ENCODE results near the gene DECR2.
"Not testable (repeated sequence)": the region's sequence is repeated elsewhere in the genome, so short reads cannot be mapped to it uniquely, and the experiment has no call there.

The DECR2 gene, protein sequence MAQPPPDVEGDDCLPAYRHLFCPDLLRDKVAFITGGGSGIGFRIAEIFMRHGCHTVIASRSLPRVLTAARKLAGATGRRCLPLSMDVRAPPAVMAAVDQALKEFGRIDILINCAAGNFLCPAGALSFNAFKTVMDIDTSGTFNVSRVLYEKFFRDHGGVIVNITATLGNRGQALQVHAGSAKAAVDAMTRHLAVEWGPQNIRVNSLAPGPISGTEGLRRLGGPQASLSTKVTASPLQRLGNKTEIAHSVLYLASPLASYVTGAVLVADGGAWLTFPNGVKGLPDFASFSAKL

DNA sequence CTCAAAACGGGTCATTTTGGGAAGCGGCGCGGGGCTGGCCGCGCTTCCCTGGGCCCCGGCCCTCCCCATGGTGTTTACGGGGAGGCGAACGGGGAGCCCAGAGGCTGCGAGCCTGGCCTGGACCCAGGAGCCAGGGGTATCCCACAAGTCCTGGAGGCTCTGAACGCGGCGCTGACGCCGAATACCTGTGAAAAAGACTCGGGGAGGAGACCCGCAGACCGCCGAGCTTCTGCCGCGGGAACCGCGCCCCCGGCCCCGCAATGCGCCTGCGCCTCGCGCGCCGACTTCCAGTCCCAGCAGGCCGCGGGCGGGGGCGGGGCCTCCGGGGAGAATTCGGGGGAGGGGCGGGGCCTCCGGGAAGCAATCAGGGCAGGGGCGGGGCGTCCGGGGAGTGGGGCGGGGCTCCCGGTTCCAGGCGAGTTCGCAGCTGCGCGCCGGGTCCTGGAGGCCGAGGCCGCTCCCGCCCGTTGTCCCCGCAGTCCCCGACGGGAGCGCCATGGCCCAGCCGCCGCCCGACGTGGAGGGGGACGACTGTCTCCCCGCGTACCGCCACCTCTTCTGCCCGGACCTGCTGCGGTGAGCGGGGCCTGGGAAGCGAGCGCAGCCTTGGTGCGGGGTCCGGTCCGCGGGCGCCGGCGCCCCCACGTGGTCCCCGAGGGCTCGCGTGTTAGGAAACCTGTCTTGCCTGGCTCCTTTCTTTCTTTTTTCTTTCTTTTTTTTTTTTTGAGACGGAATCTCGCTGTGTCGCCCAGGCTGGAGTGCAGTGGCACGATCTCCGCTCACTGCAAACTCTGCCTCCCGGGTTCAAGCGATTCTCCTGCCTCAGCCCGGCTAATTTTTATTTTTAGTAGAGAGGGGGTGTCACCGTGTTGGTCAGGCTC is at the start of gene DECR2:
DECR2 (plus strand) TSS at position 418 of the 881 bp plus-strand sequence; CDS start at position 497, 79 bp downstream.
- DNase-seq: peak; percentile 91

DNA sequence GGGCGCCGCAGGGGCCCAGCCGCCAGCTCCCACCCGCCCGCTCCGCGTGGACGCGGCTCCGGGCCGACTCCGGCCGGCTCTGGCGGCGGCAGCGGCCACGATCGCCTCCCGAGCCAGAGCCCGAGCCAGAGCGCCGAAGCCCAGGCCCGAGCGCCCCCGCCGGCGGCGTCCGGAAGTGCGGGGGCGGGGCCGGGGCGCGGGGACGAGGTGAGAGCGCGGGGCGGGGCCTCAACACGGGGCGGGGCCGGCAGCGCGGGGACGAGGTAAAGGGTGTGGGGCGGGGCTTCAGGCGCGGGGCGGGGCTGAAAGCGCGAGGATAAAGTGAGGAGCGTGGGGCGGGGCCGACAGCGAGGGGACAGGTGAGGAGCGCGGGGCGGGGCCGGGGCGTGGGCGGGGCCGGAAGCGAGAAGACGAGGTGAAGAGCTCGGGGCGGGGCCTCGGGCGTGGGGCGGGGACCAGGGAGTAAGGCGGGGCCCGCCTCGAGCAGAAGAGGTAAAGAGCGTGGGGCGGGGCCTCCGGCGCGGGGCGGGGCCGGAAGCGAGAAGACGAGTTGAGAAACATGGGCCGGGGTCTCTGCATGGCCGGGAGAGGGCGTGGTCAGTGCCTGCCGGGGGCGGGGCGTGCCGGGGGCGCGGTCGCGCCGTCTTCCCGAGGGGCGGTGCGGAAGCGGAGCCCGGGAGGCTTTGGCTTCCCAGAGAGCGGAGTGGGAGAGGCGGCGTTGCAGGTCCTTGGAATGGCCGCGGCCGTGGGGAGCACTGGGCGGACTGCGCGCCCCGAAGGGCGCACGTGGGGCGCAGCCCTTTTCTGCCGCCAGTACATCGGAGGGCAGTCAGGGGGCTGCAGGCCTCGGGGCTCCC is 48.9 kb upstream of the DECR2 start, which contains the start of gene AXIN1:
AXIN1 (minus strand) TSS at position 177 of the 857 bp plus-strand sequence. CDS start 5,698 bp downstream, outside the sequence.
- peak; percentile 99 for DNase-seq

DNA sequence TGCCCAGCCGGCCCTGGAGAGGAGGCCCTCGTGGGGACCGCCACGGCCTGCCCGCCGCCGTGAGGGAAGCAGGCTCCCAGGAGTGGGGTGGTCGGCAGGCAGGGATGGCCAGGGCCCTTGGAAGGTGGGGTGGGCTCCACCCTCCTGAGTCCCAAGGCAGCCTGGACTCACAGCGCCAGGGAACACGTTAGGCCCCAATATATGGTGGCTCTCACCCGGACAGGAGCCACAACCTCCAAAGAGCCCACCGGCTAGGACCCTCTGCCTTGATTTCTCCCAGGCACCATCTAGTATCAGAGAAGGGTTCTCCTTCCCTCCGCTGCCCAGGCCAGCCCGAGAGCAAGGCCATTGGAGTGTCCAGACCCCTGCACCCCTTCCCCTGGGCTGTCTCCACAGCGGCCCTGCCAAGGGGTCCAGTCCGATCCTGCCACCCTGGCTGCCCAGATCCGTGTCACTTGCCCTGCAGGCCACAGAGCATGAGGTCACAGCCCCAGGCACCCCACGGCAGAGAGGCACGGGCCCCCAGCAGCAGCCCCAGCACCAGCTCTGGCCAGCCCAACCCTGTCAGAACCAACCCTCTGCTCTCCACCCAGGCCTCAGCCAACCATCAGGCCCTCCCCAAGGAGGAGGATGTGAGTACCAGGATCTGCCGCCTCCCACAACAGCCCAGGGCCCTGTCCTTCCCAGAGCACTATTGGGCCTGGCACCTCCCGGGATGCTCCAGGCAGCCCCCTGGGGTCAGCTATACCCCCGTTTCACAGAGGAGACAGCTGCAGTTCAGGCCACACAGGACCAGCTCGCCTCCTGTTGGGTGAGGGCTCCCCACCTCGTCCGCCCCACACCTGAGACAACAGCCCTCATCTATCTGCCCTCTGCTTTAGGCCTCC is 48.0 kb upstream of the DECR2 start:
- DNase-seq: no peak

DNA sequence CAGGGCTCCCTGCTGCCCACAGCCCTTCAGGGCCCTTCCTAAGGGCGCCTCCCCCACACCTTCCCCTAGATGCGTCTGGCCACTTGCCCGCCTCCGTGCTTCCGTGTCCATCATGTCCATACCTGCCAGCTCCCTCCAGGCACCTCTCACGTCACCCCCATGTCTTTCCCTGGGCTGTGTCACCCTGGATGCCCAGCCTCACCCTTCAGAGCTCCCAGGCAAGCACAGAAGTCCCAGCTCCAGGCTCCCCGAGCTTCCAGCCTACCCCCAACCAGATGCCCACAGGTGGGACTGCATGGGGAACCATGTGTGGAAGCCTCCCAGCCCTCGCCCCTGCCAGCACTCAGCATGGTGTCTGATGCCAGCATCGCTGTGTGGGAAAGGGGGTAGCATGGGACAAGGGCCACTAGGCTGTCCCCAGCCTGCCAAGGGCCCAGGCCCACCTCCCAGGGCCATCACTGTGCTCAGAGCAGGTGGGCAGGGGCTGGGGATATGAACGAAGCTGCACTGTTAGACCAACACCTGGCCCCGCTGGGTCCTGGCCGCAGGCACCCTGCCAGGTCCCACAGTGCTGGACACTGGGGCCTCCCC is 47.3 kb upstream of the DECR2 start:
- no peak for DNase-seq

DNA sequence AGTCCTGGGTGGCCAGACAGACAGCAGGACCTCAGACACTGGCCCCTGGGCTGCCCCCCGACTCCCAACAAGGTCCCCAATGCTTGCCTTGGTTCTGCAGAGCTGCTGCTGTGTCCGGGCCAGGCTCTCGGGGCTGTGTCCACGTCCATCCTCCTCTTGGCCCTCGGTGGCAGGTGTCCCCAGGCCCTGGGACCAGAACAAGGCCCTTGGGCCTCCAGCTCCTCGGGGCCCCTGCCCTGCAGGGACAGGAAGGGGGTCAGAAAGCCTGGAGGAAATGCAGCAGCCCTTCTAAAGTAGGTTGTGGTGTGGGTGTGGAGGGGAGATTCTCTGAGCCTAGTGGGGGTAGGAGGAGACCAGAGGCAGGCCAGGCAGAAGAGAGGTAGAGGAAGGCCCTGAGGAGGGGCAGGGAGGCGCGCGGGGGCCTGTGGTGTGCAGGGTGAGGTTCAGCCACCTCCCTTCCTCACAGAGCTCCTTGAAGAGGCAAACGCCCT is 46.7 kb upstream of the DECR2 start:
- DNase-seq: no peak

DNA sequence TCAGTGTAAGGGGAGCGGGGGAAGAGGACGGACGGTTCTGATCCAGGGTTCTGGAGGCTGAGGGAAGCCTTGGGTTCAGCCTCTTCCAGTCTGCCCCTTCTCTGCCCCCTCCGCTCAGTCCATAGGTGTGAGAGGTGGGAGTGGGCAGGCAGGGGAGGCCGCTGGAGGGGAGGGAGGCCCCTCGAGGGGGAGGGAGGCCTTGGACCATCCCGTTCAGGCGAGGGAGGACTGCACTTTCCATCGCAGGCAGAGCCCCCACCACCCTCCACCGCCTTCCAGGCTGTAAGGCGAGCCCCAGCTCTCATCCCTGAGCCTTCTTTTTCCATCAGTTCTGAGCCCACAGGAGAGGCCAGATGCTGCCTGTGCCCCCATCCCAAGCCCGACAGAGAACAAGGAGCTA is 44.9 kb upstream of the DECR2 start:
- DNase-seq: no peak

DNA sequence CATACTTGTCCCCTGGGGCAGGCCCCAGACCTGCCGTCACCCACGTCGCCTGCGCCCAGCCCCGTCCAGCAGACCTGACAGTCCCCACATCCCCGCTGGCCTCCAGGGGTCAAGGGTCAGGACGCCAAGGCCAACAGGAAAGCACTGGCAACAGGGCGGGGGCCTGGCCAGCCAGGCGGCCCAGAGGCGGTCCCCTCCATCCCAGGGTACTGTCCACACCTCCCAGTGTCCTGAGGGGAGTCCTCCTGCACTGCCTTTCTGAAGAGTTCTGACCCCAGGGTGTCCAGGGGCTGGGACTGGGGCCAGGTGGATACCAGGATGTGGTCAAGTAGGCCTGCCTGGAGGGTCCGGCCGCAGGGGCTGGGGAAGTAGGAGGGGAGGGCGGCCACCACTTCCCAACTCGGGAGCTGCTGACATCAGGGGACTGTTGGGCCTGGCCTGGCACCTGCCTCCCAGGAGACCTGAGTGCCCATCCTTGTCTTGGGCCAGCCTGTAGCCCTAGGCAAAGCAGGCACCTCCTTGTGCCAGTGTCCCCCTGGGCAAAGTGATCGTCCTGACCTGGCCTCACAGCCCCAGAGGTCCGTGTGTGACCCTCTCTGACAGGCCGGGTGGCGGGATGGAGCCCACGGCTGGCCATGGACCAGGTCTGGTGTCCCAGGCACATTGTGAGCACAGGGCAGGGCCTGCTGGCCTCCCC is 42.5 kb upstream of the DECR2 start:
- no peak for DNase-seq

DNA sequence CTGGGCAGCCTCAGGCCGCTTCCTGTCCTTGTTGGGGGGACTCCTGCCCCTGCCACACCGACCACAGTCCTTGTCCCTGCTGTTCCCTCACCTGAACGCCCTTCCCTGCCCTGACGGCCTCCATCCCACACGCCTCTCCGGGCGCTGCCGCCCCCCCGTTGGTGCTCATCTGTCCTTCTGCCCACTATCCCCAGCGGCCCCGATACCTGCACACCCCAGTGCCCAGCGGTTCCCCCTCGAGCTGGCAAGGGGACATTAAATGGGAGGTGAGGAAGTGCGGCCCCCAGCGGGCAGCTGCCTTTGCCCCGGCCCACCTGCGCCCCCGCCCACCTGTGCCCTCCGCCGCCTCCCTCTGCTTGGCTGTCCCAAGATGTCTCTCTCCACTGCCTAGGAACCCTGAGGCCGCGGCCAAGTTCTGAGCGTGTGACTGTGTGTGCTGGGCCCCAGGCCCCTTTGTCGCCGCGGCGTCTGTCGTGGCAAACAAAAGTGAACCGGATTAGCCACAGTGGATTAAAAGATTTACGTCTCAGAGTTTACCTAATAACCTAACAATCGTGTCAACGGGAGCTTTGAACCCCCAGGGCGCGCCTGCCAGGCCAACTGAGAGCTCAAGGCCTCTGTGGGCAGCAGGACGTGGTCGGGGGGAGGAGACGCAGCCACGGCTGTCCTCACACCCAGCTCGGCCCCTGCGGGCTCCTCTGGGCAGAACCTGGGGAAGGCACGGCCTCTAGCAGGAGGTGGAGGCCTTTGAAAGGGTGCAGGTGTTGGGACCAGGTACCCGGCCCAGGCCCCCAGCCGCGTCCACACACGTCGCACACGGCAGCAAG is 41.6 kb upstream of the DECR2 start:
- DNase-seq: no peak

DNA sequence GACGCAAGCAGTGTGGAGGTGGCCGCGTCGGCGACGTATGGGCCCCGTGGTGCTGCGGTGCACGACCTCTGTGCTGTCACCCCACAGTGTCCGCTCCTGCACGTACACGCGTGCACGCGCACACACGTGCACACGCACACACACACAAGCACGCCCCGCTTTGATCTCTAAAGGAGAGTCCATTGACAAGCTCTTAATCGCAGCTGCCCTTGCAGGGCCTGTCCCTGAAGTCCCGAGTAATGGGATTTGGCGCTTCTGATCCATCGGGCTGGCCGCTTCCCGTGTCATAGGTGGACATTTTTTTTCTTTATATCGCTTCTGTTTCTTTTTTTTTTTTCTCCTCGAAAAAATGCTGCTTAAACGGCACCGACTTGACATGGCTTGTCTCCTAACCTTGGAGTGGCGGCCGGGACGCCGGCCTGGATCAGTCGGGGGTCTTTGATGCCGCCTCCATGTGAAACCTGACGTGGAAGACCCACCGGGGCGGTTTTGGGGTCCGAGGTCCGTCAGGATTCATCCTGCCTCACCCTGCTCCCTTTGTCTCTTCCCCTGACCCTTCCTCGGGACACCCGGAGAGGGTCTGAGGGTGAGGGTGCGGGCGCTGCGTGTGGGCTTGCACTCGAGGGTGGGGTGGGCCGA is 40.9 kb upstream of the DECR2 start:
- DNase-seq: no peak

DNA sequence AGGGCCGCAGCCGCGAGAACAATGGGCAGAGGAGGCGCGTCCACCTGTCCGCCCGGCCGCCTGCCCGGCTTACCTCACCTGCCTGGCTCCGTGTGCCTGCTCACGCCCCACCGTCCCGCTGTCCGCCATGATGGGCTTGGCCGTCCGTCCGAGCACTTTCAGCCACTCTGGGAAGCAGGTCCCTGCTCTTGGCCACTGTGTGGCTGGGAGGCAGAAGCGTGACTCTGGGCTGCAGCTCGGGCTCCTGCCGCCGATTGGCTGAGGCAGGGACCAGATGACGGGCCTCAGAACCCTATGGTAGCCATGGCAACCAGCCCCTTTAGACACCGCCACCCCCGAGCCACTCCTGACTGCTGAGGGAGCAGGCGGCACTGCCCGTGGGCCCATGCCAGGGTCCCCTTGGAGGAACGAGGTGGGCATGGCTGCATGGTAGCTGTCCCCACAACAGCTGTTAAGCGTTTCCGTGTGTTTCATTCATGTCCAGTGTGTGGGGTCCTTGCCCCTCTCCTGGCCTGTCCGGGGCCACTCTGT is 40.3 kb upstream of the DECR2 start:
- no peak for DNase-seq

DNA sequence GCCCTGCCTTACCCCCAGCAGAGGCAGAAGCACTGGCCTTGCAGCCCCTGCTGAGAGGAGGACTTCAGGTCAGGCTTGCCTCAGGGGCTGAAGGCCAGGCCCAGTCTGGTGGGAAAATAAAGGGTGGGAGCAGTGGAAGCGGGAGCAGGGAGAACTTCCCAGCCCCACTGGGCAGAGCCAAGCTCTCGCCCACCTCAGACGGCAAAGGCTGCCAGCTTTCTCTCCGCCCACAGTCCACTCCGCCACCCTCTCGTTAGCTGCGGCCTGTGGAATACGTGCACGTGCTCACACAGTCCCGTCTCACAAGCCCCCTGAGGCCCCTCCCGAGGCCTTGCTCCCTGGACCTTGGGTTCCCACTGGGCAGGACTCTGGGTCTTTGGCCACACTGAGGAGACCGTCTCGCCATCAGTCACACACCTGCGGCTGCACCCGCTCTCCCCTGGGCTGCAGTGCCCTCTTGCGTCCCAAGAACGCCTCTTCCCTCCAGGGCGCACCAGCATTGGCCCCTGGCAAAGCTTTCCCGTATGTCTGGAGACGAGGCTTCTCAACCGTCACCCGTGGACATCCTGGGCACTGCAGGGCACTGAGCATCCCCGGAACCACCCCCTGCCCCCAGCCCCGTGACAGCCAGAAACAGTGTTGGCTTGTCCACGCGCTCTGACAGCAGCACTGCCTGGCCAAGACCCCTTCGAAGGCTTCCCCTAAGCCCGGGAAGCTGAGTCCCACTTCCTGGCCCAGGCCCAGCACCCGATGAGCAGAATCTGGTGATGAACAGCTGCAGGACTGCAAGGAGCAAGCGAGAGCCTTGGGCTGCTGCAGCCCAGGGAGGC is 39.6 kb upstream of the DECR2 start:
- peak; percentile 67 for DNase-seq

DNA sequence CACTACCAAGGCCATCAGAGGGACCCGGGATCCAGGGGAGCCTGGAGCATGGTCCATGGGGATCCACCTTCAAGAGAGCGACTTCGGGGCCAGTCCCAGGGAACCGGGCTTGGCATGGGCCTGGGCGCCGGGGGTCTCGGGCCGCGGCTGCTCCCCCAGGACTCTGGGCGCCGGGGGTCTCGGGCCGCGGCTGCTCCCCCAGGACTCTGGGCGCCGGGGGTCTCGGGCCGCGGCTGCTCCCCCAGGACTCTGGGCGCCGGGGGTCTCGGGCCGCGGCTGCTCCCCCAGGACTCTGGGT is 39.0 kb upstream of the DECR2 start:
- not testable (repeated sequence) for DNase-seq

DNA sequence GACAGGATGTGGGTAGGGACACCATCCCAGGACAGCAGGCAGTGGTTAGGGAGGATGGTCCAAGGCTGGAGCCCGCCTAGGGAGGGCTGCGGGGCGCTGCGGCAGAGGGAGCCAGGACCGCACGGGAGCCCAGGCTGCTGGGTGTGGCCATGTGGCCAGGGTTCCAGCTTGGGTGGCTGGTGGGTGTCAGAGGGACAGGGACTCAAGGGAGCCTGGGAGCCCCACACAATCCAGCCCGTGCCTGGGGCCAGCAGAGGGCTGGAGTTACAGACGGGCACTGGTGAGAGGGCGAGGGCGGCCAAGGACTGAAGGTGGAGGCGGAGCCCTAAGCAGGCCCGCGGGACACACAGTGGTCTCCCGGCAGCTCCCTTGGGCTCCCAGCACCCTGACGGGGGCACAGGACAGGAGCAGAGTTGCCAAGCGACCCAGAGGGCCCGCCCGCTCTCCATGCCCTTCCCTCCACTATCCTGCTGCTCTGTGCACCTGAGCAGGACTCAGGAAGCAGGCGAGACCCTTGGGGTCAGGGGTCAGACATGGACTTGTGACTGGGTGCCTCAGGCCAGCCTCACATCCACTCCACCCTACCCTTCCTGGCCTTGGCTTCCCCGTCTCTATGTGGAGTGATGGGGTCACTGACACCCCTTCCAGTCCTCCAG is 38.4 kb upstream of the DECR2 start:
- no peak for DNase-seq

DNA sequence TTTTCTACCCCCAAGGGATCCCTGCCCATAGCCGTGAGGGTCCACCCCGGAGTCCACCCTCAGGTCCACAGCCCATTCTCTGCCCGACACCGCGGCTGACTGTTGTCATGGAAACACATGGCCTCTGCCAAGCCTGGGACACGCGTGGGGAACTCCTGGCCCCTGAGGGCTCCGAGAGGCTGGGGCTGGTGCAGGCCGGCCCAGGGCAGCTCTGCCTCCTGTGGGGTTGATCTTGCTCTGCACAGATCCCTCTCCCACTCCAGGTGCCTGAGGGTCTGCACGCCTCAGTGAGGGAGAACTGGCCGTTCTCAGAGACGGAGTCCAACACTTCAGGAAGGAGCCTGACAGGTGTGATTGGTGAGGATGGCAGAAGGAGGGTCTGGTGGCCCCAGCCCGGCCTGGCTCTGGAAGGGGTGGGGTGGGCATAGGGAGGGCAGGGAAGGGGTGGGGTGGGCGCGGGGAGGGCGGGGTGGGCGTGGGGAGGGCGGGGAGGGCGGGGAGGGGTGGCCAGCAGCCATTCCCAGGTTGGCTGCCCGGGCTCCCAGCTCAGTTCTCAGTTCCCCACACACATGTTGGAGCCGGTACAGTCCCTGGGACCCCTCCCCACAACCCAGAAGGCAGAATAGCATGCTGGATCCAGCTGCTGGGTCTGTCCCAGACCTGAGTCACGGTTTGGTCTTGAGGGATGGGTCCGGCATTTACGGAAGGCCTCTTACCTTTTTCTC is 37.8 kb upstream of the DECR2 start:
- no peak for DNase-seq

DNA sequence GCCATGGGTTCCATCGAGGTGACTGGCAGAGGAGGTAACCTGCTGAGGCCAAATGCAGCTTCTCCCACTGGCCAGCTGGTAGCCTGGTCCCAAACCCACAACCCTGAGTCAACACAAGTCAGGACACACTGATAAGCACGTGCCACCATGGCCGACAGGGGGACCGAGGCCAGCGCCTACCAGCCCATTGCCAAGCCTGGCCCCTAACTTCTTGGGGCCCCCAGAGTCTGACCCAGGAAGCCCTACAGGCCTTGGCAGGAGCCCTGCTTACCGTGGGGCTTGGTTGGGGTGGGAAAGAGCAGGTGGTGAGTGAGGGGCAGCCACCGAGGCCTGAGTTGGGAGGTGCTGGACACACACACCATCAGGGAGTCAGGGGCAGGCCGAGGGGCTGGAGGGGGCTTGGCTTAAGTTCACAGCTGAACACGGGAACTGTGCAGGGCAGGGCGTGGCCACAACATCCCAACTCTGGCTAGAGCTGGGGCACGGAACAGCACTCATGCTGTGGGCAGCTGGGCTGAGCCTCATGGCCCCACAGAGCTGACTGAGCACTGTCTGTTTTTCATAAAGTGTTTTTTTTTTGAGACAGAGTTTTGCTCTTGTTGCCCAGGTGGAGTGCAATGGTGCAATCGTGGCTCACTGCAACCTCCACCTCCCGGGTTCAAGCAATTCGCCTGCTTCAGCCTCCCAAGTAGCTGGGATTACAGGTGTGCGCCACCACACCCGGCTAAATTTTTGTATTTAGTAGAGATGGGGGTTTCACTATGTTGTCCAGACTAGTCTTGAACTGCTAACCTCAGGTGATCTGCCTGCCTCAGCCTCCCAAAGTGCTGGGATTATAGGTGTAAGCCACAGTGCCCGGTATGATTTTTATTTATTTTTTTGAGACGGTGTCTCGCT is 36.8 kb upstream of the DECR2 start:
- no peak for DNase-seq

DNA sequence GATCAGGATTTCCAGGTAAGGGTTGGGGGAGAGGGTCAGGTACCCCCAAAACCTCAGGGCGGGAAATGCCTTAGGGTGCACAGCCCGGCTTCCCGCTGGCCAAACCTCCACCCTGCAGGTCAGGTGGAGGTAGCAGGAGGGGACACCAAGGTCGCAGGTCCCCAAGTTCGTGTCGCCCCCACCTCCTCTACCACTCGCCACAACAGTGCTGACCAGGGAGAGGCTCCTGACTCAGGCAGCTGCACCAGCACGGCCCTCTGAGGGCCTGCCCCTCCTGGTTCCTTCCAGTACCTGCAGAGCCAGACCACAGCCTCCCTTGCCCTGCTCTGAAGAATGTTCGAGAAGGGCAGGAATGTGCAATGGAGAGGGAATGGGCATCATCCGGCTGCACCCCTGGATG is 35.2 kb upstream of the DECR2 start:
- DNase-seq: no peak

Measured in inflammatory macrophage treated with lipopolysaccharide for 4 hours (primary cell).